ENCODE results near the gene ZNF337. TPM values are rescaled to one million over a fixed set of nuclear protein-coding genes. Genes with fewer than 3 reads are reported as not detected.

ZNF337 gene
- total and polyA plus RNA-seq, 10 of the 15 experiments (the other 5 are each of a cell fraction or from before 2014, with no cell fraction given), result 0.60 to 16.8 (median 9.1) TPM

GRCh38 chr20:25668446-25668845 lies 28.2 kb downstream of the ZNF337 start (continued):
- TF ChIP-seq ELK1 (IDR thresholded peaks at IDR 0.05; ENCODE audit: low read depth, low read length), result no peak
- no peak for TF ChIP-seq POU2F2 (IDR thresholded peaks at IDR 0.05; ENCODE audit: borderline replicate concordance, low read depth, low read length)

GRCh38 chr20:25659999-25660398 lies 36.7 kb downstream of the ZNF337 start:
- ChIA-PET RAD21 (ENCODE audit: unreplicated experiment) (no interaction called here), SMC1A (ENCODE audit: uncharacterized antibody, unreplicated experiment) (no interaction called here), POLR2A (no interaction called here), CTCF (no interaction called here)
- H2AFZ ChIP-seq (ENCODE audit: control insufficient read depth, low read depth, low read length), result no peak overlapping the region
- intact Hi-C loops (cut with micrococcal nuclease; ENCODE audit: unreplicated experiment) (no loop called here), in situ Hi-C loops (cut with MboI) (no loop called here)
- no peaks in the 10 kb centered on the region for H3K27me3 ChIP-seq (replicated peaks in 1 of 2; ENCODE audit: control insufficient read depth in 2 of 2, insufficient read depth in 2 of 2, low read length in 1 of 2)
- H4K20me1 ChIP-seq (ENCODE audit: control insufficient read depth, insufficient read depth), result no peaks in the 10 kb centered on the region
- no peaks in the 10 kb centered on the region for H3K79me2 ChIP-seq (ENCODE audit: control insufficient read depth, insufficient read depth, low read length)
- BruUV-seq (replicated peaks), result no TSS peak
- no peak overlapping the region for H3K4me2 ChIP-seq (ENCODE audit: control insufficient read depth, insufficient read depth)
- no peak for DNase-seq (ENCODE audit: low read depth, low spot score)
- no peak overlapping the region for H3K27ac ChIP-seq (ENCODE audit: control insufficient read depth, insufficient read depth)
- no peak overlapping the region for H3K9ac ChIP-seq (ENCODE audit: control insufficient read depth, insufficient read depth, low read length)
- no peaks in the 10 kb centered on the region for H3K36me3 ChIP-seq (ENCODE audit: control insufficient read depth in 2 of 2, insufficient read depth in 2 of 2, low read length in 1 of 2)
- ATAC-seq, result no peak
- no peaks in the 10 kb centered on the region for H3K4me1 ChIP-seq (ENCODE audit: control insufficient read depth, insufficient read depth, low read length)
- H3K9me3 ChIP-seq (replicated peaks; ENCODE audit: control insufficient read depth, insufficient read depth, low read length), result no peaks in the 10 kb centered on the region
- FAIRE-seq, result no peak
- no peak overlapping the region for H3K4me3 ChIP-seq
- TF ChIP-seq MXI1 (IDR thresholded peaks at IDR 0.05; ENCODE audit: low read depth, low read length) (no peak), ZNF384 (IDR thresholded peaks at IDR 0.05; ENCODE audit: borderline replicate concordance, low read depth, low read length) (no peak), RELA (IDR thresholded peaks at IDR 0.05; ENCODE audit: borderline replicate concordance, partially characterized antibody) (no peak), SUZ12 (IDR thresholded peaks at IDR 0.05; ENCODE audit: unreplicated experiment) (no peak), ZSCAN29 (IDR thresholded peaks at IDR 0.05) (no peak), HSF1 (IDR thresholded peaks at IDR 0.05; ENCODE audit: low read depth, low read length) (no peak), POU2F2 (IDR thresholded peaks at IDR 0.05; ENCODE audit: borderline replicate concordance, low read depth, low read length) (no peak), CREB1 (IDR thresholded peaks at IDR 0.05; ENCODE audit: low read depth) (no peak), KDM1A (IDR thresholded peaks at IDR 0.05; ENCODE audit: borderline replicate concordance) (no peak), TCF7 (IDR thresholded peaks at IDR 0.05; ENCODE audit: borderline replicate concordance) (no peak), CTCF (IDR thresholded peaks at IDR 0.05 in 2 of 3, conservative IDR thresholded peaks at IDR 0.05 in 1 of 3; ENCODE audit: control insufficient read depth in 2 of 3, extremely low read depth in 1 of 3, insufficient read depth in 1 of 3, low read depth in 3 of 3, low read length in 3 of 3) (no peak), ZNF687 (IDR thresholded peaks at IDR 0.05) (no peak), POLR2AphosphoS5 (IDR thresholded peaks at IDR 0.05; ENCODE audit: low read length) (no peak)
